Endothelial cell of umbilical vein (primary cell): Measurements from ENCODE around the gene ARG1. TPM values are rescaled to one million over a fixed set of nuclear protein-coding genes. Genes with fewer than 3 reads are reported as not detected.

Source experiments
- BruUV-seq: library from RNA; stranded (reverse); fragments of 400-500 nt; replicated peaks from 2 replicates; lab custom pipeline; 2021; lab: Mats Ljungman, UMichigan
- CTCF ChIA-PET: fragments of 300-600, 350-600 bp; sonication (Branson Sonifier 250); formaldehyde crosslinking; loops from one replicate; lab custom pipeline; 2021; ENCODE audit warnings: antibody characterized with exemption, inconsistent platforms; lab: Charles Lee
- POLR2A ChIA-PET: fragments of 300-600, 350-600 bp; sonication (Branson Sonifier 250); formaldehyde crosslinking; loops from one replicate; lab custom pipeline; 2021; ENCODE audit warnings: antibody characterized with exemption, inconsistent platforms; lab: Charles Lee
- DNase-seq: peaks from one replicate; pipeline ENCODE4 v3.0.0-alpha.2; 2011; ENCODE audit warnings: low read depth, low spot score
- FAIRE-seq: peaks from 2 replicates; lab custom pipeline; 2011; peaks lifted over from hg19 to GRCh38; lab: Jason Lieb, UNC
- H2AFZ ChIP-seq: 2 replicates; pipeline ENCODE4 v1.6.0; 2012; ENCODE audit warnings: low read depth, low read length, control low read depth, inconsistent platforms
- H3K27ac ChIP-seq: 2 replicates; pipeline ENCODE4 v1.5.1; 2011; ENCODE audit warnings: low read depth, mild to moderate bottlenecking, control low read depth, low read length, moderate library complexity; ENCODE audit not compliant: insufficient read depth
- H3K27me3 ChIP-seq, 2 experiments: 2 replicates each; pipeline versions ENCODE4 v1.6.0 to v1.6.1; 2011; ENCODE audit warnings: low read length in 2 of 2, mixed read lengths in 1 of 2; ENCODE audit not compliant: control insufficient read depth in 2 of 2, insufficient read depth in 2 of 2
- H3K36me3 ChIP-seq, 2 experiments: 2 replicates in 1 of 2; 3 replicates in 1 of 2; pipeline ENCODE4 v1.5.1; 2011; ENCODE audit warnings: low read length in 2 of 2, mild to moderate bottlenecking in 1 of 2, moderate library complexity in 1 of 2; ENCODE audit not compliant: control insufficient read depth in 2 of 2, insufficient read depth in 2 of 2; ENCODE audit errors: extremely low read depth in 1 of 2
- H3K4me1 ChIP-seq: 3 replicates; pipeline ENCODE4 v1.5.1; 2011; ENCODE audit warnings: mild to moderate bottlenecking, low read length; ENCODE audit not compliant: control insufficient read depth, insufficient read depth; ENCODE audit errors: extremely low read depth
- H3K4me2 ChIP-seq: 2 replicates; pipeline ENCODE4 v1.6.1; 2011; ENCODE audit warnings: low read length, control low read depth, mixed read lengths; ENCODE audit not compliant: insufficient read depth
- H3K4me3 ChIP-seq, 3 experiments: fragments of 200-600 bp in 1 of 3; sonication (generic), shearing (Covaris generic) in 1 of 3; replicated peaks in 1 of 3; 2 replicates each; pipeline ENCODE4 v1.5.1; 2011 to 2016; ENCODE audit warnings: control low read depth in 3 of 3, low read length in 3 of 3, mild to moderate bottlenecking in 2 of 3, inconsistent platforms in 1 of 3, low read depth in 1 of 3, moderate library complexity in 1 of 3; ENCODE audit not compliant: insufficient read depth in 1 of 3
- H3K79me2 ChIP-seq: 2 replicates; pipeline ENCODE4 v1.6.0; 2012; ENCODE audit warnings: low read length, inconsistent platforms; ENCODE audit not compliant: control insufficient read depth, insufficient read depth
- H3K9ac ChIP-seq: replicated peaks from 2 replicates; pipeline ENCODE3; 2011; ENCODE audit warnings: low read length, control low read depth; ENCODE audit not compliant: insufficient read depth; ENCODE audit errors: extremely low read depth
- H3K9me1 ChIP-seq: replicated peaks from 3 replicates; pipeline ENCODE4 v1.6.0; 2011; ENCODE audit warnings: mild to moderate bottlenecking, low read length; ENCODE audit not compliant: control insufficient read depth, insufficient read depth; ENCODE audit errors: extremely low read depth
- H3K9me3 ChIP-seq: replicated peaks from 2 replicates; pipeline ENCODE4 v1.5.1; 2012; ENCODE audit warnings: low read length, inconsistent platforms; ENCODE audit not compliant: control insufficient read depth, insufficient read depth
- H4K20me1 ChIP-seq: replicated peaks from 2 replicates; pipeline ENCODE3; 2011; ENCODE audit warnings: mild to moderate bottlenecking, low read length; ENCODE audit not compliant: control insufficient read depth, insufficient read depth; ENCODE audit errors: extremely low read depth
- EZH2 ChIP-seq: IDR thresholded peaks from 2 replicates; pipeline ENCODE4 v1.6.1; 2012; ENCODE audit warnings: borderline replicate concordance, low read depth, mild to moderate bottlenecking, moderate library complexity, low read length, inconsistent platforms; ENCODE audit not compliant: severe bottlenecking
- FOS ChIP-seq: IDR thresholded peaks from 2 replicates; pipeline ENCODE4 v1.6.1; 2011; ENCODE audit warnings: mild to moderate bottlenecking, low read length, moderate library complexity, borderline replicate concordance; ENCODE audit not compliant: insufficient read depth
- GATA2 ChIP-seq: IDR thresholded peaks from 2 replicates; pipeline ENCODE4 v1.7.0; 2011; ENCODE audit warnings: low read depth, mild to moderate bottlenecking, moderate library complexity, mixed read lengths, low read length; ENCODE audit not compliant: insufficient read length, insufficient read depth
- JUN ChIP-seq: IDR thresholded peaks from 2 replicates; pipeline ENCODE4 v1.6.1; 2011; ENCODE audit warnings: borderline replicate concordance, low read depth; ENCODE audit not compliant: insufficient read length, insufficient read depth
- MYC ChIP-seq: IDR thresholded peaks from one replicate; pipeline ENCODE4 v1.6.1; 2011; ENCODE audit warnings: mild to moderate bottlenecking, low read depth, low read length
- POLR2A ChIP-seq: IDR thresholded peaks from 2 replicates; pipeline ENCODE4 v1.6.1; 2012; ENCODE audit warnings: low read depth, mild to moderate bottlenecking, control low read depth, low read length
- POLR2AphosphoS5 ChIP-seq: IDR thresholded peaks from 2 replicates; pipeline ENCODE4 v1.6.1; 2012; ENCODE audit warnings: low read depth, mild to moderate bottlenecking, control low read depth, low read length, moderate library complexity; ENCODE audit not compliant: insufficient read depth
- dilution Hi-C: fragments of 300-500 bp; cut with MboI; formaldehyde crosslinking; loops from one replicate; pipeline ENCODE4 v1.15.0; 2019; ENCODE audit warnings: low sequenced_read_pairs; ENCODE audit not compliant: extremely low pct_ligation_motif_present
- intact Hi-C: fragments of 100-400 bp; cut with micrococcal nuclease; formaldehyde crosslinking; loops from one replicate; pipeline ENCODE4 v1.10.0; 2022
- polyA plus RNA-seq, 4 experiments: library from polyadenylated mRNA; depleted of rRNA in 3 of 4; stranded (reverse) in 3 of 4; unstranded in 1 of 4; fragments of >200 nt; gene quantifications; 2 replicates each; pipeline versions ENCODE4 v1.2.1 to v1.2.3, GENCODE V29; 2011 to 2012; ENCODE audit warnings: missing spikeins in 1 of 4
- total RNA-seq: library from RNA; stranded (reverse); gene quantifications from 2 replicates; pipeline ENCODE4 v1.2.3, GENCODE V29; 2021
- TF ChIP-seq, protein P1 (sequence below), 2 donors: IDR thresholded peaks; 1 replicate in 1 of 2; 2 replicates in 1 of 2; pipeline ENCODE4 v1.5.1; 2011; ENCODE audit warnings: low read length in 2 of 2, mild to moderate bottlenecking in 2 of 2, moderate library complexity in 2 of 2, control low read depth in 1 of 2, inconsistent platforms in 1 of 2, low read depth in 1 of 2; ENCODE audit not compliant: insufficient read depth in 1 of 2; ENCODE audit errors: extremely low read depth in 1 of 2
- TF ChIP-seq, protein P2 (sequence below): IDR thresholded peaks from 2 replicates; pipeline ENCODE4 v1.6.1; 2011; ENCODE audit not compliant: insufficient read depth, insufficient read length

Gene ARG1
- total and polyA plus RNA-seq, 2 donors (not counting 3 experiments of a cell fraction or from before 2014, with no cell fraction given) = not detected

DNA sequence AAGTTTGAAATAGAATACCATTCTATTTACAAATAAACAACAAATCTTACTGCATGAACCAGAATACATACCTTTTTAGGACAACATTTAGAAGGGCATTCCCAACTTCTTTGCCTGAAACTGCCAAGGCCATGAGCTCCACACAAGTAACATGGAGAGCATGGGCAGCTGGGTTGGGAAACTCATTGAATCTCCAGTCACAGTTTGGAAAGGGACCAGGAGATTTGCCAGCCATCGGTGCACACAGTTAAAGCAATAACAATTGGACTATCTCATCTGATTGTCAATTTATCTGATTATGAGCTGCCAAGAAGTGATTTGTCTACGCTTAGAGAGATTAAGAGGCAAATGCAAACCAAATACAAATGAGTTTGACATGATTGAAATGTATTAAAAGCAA, 19.9 kb downstream of the ARG1 start:
- no TSS peak for BruUV-seq
- no peak overlapping the region for H3K9ac ChIP-seq
- intact Hi-C loops (no loop called here), dilution Hi-C loops (no loop called here)
- ChIA-PET POLR2A (no interaction called here), CTCF (no interaction called here)
- no peaks in the 10 kb centered on the region for H3K4me1 ChIP-seq
- no peak overlapping the region for H2AFZ ChIP-seq
- H4K20me1 ChIP-seq = no peaks in the 10 kb centered on the region
- no peaks in the 10 kb centered on the region for H3K9me3 ChIP-seq
- H3K36me3 ChIP-seq = peaks cover 10 to 43% of the 10 kb centered on the region in 2 experiments
- no peak overlapping the region for H3K4me2 ChIP-seq
- TF ChIP-seq FOS (no peak), POLR2A (no peak), POLR2AphosphoS5 (no peak), GATA2 (no peak), EZH2 (no peak), JUN (no peak), MYC (no peak)
- TF ChIP-seq, protein P1, sequence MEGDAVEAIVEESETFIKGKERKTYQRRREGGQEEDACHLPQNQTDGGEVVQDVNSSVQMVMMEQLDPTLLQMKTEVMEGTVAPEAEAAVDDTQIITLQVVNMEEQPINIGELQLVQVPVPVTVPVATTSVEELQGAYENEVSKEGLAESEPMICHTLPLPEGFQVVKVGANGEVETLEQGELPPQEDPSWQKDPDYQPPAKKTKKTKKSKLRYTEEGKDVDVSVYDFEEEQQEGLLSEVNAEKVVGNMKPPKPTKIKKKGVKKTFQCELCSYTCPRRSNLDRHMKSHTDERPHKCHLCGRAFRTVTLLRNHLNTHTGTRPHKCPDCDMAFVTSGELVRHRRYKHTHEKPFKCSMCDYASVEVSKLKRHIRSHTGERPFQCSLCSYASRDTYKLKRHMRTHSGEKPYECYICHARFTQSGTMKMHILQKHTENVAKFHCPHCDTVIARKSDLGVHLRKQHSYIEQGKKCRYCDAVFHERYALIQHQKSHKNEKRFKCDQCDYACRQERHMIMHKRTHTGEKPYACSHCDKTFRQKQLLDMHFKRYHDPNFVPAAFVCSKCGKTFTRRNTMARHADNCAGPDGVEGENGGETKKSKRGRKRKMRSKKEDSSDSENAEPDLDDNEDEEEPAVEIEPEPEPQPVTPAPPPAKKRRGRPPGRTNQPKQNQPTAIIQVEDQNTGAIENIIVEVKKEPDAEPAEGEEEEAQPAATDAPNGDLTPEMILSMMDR (IDR thresholded peaks at IDR 0.05; ENCODE audit: extremely low read depth in 1 of 2, insufficient read depth in 1 of 2, low read depth in 1 of 2, low read length in 2 of 2) = no peak
- TF ChIP-seq, protein P2, sequence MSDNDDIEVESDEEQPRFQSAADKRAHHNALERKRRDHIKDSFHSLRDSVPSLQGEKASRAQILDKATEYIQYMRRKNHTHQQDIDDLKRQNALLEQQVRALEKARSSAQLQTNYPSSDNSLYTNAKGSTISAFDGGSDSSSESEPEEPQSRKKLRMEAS = no peak
- H3K27me3 ChIP-seq = no peaks in the 10 kb centered on the region
- no peaks in the 10 kb centered on the region for H3K79me2 ChIP-seq
- no peak overlapping the region for H3K4me3 ChIP-seq
- FAIRE-seq (no peak), DNase-seq (no peak)
- H3K27ac ChIP-seq = no peak overlapping the region
- H3K9me1 ChIP-seq = no peaks in the 10 kb centered on the region
